ENCODE results near the gene MCEE.

MCEE gene

GRCh38 chr2:71155846-71156245, 25.8 kb upstream of the MCEE start:
- no peak overlapping the region for H3K4me3 ChIP-seq (ENCODE audit: low read length)
- no peak for DNase-seq (ENCODE audit: low read depth)
- TF ChIP-seq CTCF (conservative IDR thresholded peaks at IDR 0.05; ENCODE audit: low read length), result no peak

GRCh38 chr2:71154798-71155197, 24.8 kb upstream of the MCEE start:
- TF ChIP-seq CTCF (conservative IDR thresholded peaks at IDR 0.05; ENCODE audit: low read length), result no peak; the same call in 1 of the 2 replicates
- DNase-seq (ENCODE audit: low read depth), result no peak

GRCh38 chr2:71154279-71154678, 24.2 kb upstream of the MCEE start:
- no peak overlapping the region for H3K4me3 ChIP-seq (ENCODE audit: low read length)
- no peak for DNase-seq (ENCODE audit: low read depth)
- no peak for TF ChIP-seq CTCF (conservative IDR thresholded peaks at IDR 0.05; ENCODE audit: low read length)

More at GRCh38 chr2:71154798-71155197, 24.8 kb upstream of the MCEE start:
- H3K4me3 ChIP-seq (ENCODE audit: low read length), result no peak overlapping the region

GRCh38 chr2:71153585-71154224, 23.7 kb upstream of the MCEE start:
- H3K4me3 ChIP-seq (ENCODE audit: low read length), result no peak overlapping the region
- DNase-seq (ENCODE audit: low read depth), result no peak
- TF ChIP-seq CTCF (conservative IDR thresholded peaks at IDR 0.05; ENCODE audit: low read length), result no peak

- DNase-seq (ENCODE audit: low read depth), result no peak
- no peak for TF ChIP-seq CTCF (conservative IDR thresholded peaks at IDR 0.05; ENCODE audit: low read length)
- H3K4me3 ChIP-seq (ENCODE audit: low read length), result no peak overlapping the region
Measured at GRCh38 chr2:71151620-71152019, 21.6 kb upstream of the MCEE start.

- H3K4me3 ChIP-seq (ENCODE audit: low read length), result no peak overlapping the region
- no peak for DNase-seq (ENCODE audit: low read depth)
- no peak for TF ChIP-seq CTCF (conservative IDR thresholded peaks at IDR 0.05; ENCODE audit: low read length)
Measured at GRCh38 chr2:71150082-71150816, 20.2 kb upstream of the MCEE start.

- no peak for TF ChIP-seq CTCF (conservative IDR thresholded peaks at IDR 0.05; ENCODE audit: low read length)
- no peak for DNase-seq (ENCODE audit: low read depth)
Measured at GRCh38 chr2:71148506-71149063, 18.6 kb upstream of the MCEE start.

More at GRCh38 chr2:71148506-71149063, 18.6 kb upstream of the MCEE start:
- H3K4me3 ChIP-seq (ENCODE audit: low read length), result no peak overlapping the region

Data from AG10803 (cell line).